ENCODE data around the gene CCDC12.

CCDC12 gene

DNA sequence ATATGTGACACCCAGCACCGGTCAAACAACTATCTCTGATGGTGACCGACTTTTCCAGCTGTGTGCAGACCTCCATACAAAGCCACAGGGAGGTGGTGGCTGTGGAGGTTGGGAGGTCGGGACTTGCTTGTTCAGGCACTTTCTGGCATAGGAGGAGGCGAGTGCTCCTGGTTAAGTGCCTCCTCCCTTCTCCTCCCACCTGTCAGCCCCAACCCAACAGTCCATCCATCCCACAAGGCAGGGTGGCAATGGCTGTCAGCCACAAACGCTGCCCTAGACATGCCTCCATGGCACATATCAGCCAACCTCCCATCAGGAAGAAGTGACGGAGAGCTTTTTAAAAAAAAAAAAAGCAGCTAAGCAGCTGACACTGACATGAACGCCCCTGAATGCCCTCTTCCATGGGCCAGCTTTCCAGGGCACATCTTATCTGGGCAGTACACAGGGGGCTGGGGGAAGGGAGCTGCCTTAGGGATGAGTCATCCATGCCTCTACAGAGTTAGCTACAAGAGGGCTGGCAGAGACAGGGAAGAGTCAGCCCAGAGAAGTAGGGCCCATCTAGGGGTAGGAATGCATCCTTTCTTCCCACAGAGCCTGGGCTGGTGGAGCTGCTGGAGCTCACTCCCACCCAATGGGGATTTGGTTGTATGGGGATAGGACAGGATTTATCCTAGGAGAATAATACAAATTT lies 41.2 kb downstream of the CCDC12 start:
- H3K27me3 ChIP-seq (ENCODE audit: insufficient read depth, poor library complexity, severe bottlenecking), result no peaks in the 10 kb centered on the region
- no peak for TF ChIP-seq GABPA (IDR thresholded peaks at IDR 0.05; ENCODE audit: low read depth)
- no peak overlapping the region for H3K4me3 ChIP-seq (replicated peaks; ENCODE audit: insufficient read depth, low read length)
- no peak for DNase-seq (ENCODE audit: low read depth in 1 of 2, low spot score in 1 of 2)
- peak overlapping the region; percentile 61 for H3K27ac ChIP-seq (replicated peaks)

GRCh38 chr3:46934498-46935167 lies 41.9 kb downstream of the CCDC12 start:
- no peak for DNase-seq (ENCODE audit: low read depth in 1 of 2, low spot score in 1 of 2)
- TF ChIP-seq GABPA (IDR thresholded peaks at IDR 0.05; ENCODE audit: low read depth) (no peak), POLR2AphosphoS5 (IDR thresholded peaks at IDR 0.05; ENCODE audit: low read depth) (no peak), REST (IDR thresholded peaks at IDR 0.05; ENCODE audit: insufficient replicate concordance, low read depth) (no peak), CTCF (IDR thresholded peaks at IDR 0.05; ENCODE audit: insufficient read depth, low read length) (no peak), SPI1 (IDR thresholded peaks at IDR 0.05; ENCODE audit: borderline replicate concordance, low read depth) (no peak)
- Histone ChIP-seq H3K27ac (replicated peaks) (peak overlapping the region; percentile 61), H3K27me3 (ENCODE audit: insufficient read depth, poor library complexity, severe bottlenecking) (no peaks in the 10 kb centered on the region), H3K4me3 (replicated peaks; ENCODE audit: insufficient read depth, low read length) (no peak overlapping the region)

DNA sequence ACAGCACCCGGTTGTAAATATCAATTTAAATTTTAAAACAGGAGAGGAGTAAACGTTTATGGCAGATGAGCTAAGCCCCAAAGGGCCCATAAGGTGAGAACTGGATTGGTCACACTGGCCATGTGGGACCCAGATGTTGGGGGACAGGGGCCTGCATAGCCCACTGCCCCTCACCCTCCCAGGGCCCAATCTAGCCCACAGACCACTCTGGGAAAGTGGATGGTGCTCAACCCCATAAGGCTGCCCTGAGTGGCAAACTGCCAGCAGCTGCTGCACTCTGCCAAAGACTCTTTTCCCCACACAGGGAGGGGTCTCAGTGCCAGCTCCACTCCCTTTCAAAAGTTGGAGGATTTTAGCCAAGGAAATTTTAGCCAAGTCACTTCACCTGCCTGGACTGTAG lies 42.5 kb downstream of the CCDC12 start:
- Histone ChIP-seq H3K4me3 (replicated peaks; ENCODE audit: insufficient read depth, low read length) (no peak overlapping the region), H3K27ac (replicated peaks) (0 out of 2 replicates have a peak overlapping the region, but pooled peaks have one; percentile 18), H3K27me3 (ENCODE audit: insufficient read depth, poor library complexity, severe bottlenecking) (no peaks in the 10 kb centered on the region)
- DNase-seq (ENCODE audit: low read depth in 1 of 2, low spot score in 1 of 2), result no peak
- no peak for TF ChIP-seq CTCF (IDR thresholded peaks at IDR 0.05; ENCODE audit: insufficient read depth, low read length)

DNA sequence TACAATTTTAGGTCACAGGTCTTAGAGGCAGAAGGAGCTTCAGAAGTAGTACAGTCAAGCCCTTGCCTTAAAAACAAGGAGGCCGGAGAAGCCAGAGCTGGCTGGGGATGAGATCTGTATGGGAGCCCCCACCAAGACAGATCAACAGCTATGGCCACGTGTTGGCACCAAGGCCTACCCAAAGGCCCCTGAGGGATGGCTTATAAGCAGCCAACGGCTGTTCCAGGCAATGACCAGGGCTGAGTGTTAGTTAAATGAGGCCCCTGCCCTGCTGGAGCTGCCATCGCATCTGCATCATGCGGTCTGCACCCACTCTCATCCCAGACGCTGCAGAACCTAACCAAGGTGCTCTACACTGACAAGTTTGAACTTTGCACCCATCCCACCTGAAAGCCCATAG lies 43.3 kb downstream of the CCDC12 start:
- TF ChIP-seq CTCF (IDR thresholded peaks at IDR 0.05; ENCODE audit: insufficient read depth, low read length), result no peak
- TF ChIP-seq SPI1 (IDR thresholded peaks at IDR 0.05; ENCODE audit: borderline replicate concordance, low read depth), result no peak
- TF ChIP-seq REST (IDR thresholded peaks at IDR 0.05; ENCODE audit: insufficient replicate concordance, low read depth), result no peak
- Histone ChIP-seq H3K4me3 (replicated peaks; ENCODE audit: insufficient read depth, low read length) (no peak overlapping the region), H3K27ac (replicated peaks) (peak overlapping the region; percentile 32; the same call in 1 of the 2 replicates), H3K27me3 (ENCODE audit: insufficient read depth, poor library complexity, severe bottlenecking) (no peaks in the 10 kb centered on the region)
- no peak for DNase-seq (ENCODE audit: low read depth in 1 of 2, low spot score in 1 of 2)

Data from HL-60 (cell line).